NK-92 (cell line): Measurements from ENCODE around the gene STUB1.

Source experiments
- DNase-seq: peaks from one replicate; lab custom pipeline; 2025; ENCODE audit not compliant: unreplicated experiment; lab: John Stamatoyannopoulos, UW

Gene STUB1

DNA sequence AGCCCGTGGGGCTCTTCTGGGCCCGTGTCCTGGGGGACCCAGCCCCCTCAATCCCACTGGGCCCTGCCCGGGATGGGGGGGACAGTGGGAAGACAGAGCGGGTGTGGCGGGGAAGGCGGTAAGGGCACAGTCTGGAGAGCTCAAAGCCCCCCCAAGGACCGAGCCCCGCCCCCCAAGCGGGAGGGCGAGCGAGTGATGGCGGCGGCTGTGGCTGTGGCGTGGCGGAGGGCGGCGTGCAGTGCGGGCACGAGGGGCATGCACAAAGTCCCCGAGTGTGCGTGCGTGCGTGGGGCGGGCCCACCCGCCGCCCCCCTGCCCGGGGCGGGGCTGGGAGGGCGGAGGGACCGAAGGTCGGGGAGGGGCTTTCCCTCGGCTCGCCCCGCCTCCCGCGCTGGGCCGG lies 13.6 kb downstream of the STUB1 start:
- DNase-seq = no peak

DNA sequence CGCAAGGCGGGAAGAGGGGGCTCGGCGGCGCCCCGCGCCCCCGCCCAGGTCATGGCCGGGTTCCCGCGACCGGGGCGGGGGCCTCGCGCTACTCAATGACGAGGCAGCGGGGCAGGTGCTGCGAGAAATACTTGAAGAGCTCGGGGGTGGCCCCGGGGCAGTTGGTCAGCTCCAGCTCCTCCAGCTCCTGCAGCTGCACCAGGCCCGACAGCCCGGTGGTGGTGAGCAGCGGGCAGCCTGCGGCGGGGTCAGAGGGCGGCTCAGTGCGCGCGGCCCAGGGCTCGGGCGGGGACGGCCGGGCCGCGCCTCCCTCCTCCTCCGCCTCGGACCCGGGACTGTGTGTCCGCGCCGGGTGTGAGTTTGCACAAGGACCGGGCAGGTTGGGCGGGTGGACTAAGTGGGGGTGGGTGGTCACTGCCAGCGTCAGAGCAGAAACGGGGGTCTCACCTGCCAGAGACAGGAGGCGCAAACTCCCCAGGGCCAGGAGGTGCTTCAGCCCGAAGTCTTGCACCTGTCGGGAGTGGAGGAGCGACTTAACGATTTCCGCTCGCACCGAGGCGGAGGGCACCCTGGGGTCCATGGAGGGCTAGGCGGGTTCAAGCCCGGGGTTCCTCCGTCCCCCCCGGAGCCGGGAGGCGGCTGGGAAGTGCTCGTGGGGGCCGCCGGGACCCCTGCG lies 14.1 kb downstream of the STUB1 start:
- no peak for DNase-seq

DNA sequence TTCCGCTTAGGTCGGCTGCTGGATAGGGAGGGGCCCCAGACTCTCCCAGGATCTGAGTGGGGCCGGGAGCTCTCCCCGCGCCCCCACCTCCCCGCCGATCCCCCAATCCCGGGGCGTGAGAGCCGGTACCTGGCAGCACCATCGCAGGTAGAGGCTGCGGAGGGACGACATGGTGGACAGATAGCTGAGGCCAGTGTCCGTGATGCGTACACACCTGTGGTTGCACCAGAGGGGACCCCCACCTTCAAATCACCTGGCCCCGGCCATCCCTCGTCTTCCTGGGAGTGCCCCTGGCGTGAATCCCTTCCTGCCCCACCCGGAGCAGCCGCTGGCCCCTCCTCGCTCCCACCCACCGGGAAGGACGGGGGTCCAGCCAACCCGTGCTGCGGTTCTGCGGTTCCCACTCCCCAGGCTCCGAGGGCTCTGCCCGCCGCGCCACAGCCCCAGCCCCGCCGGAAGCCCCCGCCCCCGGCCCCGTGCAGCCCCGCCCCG lies 14.7 kb downstream of the STUB1 start:
- DNase-seq = no peak

DNA sequence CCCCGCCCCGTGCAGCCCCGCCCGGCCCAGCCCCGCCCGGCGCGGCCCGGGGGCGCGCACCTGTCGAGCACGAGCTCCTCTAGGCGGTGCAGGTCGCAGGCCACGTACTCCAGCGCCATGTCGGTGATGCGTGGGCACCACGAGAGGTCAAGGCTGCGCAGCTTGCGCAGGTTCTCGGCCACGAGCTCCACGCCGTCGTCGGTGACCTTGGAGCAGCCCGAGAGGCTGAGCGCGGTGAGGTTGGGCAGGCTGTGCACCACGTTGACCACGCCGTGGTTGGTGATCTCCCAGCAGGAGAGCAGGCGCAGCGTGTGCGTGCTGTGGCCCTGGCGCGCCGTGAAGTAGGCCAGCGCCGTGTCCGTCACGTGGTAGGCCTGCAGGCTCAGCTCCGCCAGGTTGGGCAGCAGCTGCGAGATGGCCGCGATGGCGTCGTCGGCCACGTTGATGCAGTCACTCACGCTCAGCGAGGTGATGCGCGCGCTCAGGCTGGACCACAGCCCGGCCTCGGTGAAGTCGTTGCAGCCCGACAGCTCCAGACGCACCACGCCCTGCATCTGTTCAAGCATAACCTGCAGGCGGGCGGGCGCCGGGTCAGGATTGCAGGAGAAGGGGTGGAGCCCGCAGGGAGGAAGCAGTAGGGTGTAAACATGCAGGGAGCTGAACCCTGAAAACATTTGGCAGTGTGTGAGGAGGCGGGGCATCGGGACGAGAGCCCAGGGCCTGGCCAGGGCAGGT lies 15.3 kb downstream of the STUB1 start:
- no peak for DNase-seq

DNA sequence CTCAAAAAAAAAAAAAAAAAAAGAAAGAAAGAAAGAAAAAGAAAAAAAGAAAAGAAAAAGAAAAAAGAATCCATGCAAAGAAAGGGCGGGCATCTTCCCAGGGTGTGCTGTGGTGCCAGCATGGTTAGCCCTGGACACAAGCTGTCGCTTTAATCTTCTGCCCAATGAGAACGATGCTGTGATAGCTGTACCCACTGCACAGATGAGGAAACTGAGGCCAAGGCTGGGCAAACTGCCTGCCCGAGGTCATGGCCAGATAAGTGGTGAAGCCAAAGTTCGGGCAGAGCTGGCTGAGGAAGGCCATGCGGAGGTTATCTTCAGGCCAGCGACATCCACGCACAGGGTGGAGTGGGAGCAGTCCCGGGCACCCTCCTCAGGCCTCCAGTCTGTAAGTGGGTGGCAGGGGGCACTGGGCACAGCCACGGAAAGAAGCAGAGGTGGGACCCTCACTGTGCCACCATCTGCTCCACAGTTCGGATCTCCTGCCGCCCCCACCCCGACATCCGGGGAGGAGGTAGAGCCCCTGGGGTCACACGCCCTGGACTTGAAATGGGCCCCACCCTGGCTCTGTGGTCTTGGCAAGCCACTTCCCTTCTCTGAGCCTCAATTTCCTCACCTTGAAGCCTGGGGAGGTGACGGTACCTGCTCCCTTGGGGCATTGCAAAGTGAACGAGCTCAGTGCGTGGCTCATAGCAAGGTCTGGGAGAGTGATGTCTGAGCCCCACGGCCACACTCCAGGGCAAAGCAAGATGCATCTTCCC lies 18.9 kb downstream of the STUB1 start:
- no peak for DNase-seq

DNA sequence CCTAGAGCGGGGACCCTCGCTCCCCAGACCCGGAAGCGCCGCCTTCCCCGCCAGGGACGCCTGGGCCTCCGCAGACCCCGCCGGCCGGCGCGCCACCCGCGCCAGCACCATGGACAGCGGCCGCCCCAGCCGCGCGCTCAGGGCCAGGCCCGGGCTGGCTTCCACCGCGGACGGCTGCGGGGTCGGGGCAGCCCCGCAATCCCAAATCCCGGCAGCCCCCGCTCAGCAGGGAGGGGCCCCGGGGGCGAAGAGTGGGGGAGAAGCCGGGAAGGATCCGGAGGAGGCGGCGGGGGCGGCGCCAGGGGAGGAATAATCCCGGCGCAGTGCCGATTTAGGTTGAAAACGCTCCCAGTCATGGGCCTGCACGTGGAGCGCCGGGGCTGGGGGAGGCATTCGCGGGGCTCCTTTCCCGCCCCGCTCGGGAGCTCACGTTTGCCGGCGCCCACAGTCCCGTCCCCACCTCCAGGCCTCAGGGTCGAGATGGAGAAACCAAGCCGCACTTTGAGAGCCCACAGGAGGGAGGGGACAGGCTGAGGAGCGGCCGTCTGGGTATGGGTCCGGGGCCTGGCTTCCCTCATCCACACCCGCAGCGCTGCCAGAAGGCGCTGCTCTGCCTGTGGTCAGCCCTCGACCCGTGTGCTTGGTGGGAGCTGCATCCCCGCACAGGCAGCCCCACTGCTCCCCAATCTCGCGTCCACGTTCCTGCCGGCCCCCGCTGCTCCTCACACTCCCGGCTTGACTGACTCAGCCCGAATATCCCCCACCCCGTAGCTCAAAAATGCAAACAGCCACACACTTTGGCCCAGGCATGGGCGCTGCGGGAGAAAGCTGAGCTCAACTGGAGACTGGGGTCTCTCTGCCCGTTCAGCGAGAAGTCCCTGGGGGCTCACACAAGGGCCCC lies 20.7 kb downstream of the STUB1 start:
- DNase-seq = no peak

DNA sequence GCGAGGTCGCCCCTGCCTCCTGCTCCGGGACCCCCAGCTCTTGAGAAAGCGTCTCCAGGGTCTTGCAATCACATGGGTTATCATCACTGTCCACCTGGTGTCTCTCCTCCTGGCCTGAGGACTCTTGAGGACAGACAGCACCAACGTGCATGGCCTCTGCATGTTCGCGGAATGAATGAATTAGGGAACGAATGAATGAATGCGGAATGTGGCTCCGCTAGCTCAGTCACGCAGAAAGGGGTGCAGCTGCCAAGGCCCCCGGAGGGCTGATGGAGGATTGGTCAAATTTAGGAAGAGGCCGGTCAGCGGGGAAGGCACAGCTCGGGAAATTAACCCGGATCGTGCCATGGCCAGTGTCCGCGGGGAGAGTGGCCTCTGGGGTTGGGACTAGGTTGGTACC lies 22.1 kb downstream of the STUB1 start:
- no peak for DNase-seq

DNA sequence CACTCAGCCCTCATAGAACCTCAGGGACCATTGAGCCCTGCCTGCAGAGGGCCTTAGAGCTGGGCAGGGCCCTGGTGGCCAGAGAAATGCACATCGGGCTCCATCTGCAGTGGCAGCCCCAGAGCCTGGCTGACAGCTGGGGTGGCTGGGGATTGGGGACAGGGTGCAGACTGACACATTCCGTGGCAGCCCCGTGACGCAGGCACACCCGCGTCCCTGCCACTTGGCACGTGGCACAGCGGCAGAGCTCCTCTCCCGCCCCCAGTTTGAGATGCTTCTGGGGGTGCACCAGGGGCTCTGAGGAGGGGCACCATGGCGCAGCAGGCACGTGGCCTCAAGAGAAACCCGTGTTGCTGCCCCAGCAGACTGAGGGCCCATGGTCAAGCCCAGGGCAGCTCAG lies 23.2 kb downstream of the STUB1 start:
- DNase-seq = no peak

DNA sequence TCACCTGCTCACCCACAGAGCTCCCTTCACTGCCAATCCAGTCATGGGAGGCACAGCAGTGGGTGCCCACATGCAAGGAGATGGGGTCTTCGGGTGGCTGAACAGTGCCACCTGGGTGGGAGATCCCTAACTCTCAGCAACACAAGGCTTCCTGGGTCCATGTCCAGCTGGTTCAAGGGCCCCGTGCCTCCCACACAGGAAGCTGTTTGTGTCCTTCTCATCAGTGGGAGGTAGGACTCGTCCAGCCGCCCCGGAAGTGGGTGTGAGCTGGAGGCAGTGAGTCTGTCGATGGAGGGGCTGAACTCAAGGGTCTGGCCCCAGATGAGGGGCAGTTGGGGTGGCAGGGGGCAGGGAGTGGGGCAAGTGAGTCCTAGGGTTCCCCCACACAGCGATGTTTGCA lies 23.8 kb downstream of the STUB1 start:
- no peak for DNase-seq

DNA sequence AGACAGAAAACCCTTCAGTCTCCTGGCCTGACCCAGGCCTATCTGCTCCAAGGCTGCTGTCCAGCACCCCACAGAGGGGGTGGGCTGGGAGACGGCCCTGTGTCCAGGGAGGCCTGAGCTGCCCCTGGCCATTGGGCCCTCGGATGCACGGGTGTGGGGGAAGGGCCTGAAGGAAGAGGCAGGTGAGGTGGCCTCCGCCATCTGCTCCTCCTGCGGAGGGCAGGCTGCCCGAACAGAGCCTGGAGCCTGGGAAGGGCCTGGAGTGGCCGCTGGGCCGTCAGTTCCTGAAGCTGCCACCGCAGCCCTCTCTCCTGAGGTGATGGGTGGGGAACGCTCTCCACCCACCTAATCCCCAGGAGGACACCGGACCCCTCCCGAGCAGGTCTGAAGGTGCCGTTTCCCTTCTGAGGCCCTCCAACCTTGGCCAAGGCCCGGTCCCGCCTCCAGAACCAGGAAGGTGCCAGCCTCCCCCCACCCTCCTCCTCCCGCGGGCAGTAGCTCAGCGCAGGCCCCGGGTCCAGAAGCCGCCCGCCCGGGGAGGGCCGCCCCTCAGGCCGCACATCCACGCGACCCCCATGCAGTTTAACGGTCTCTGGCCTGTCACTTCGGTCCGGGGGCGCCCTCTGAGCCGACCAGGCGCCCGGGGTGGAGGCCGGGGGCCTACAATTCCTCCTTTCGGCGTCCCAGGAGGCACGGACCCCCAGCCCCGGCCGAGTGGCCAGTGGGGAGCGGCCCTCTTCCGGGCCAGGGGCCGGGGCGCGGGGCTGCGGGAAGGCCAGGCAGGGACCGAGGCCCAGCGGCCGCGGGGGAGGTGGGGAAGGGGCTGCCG lies 24.6 kb downstream of the STUB1 start:
- no peak for DNase-seq

DNA sequence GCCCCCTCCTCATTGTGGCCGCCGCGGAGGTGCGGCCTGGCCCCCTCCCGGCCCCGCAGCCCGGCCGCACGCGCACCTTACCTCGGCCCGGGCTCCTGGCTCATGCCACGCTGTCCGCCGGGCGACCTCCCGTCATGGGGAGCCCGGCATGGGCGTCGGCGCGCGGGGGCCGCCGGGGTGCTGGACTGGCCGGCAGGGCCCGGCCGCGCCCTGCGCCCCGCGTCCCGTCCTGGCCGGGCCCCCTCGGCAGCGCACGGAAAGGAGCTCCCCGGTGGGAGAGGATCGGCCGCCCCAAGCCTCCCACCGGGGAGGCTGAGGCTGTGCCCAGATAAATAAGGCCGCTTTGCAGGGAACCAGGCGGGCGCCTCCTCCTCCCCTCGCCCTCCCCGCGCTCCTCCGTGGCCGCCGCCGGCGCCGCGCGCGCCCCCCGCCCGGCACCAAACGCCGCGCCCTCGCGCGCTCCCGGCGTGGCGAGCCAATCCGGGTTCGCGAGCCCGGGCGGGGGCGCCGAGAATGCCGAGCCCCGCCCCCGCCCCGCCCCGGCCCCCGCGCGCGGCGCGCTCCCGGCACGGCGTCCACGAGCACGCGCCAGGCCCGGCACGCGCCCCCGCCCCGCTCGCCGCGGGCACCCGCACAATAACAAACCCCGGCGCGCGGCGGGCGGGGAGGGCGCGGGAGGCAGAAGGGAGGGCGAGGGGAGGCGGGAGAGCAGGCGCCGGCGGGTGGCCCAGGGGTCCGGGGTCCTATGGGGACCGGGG lies 25.4 kb downstream of the STUB1 start, which contains the start of gene FBXL16:
Gene FBXL16, minus strand, starts transcription at position 371 of the 758 bp plus-strand sequence. CDS start 8,396 bp downstream, outside the sequence.
- no peak for DNase-seq

DNA sequence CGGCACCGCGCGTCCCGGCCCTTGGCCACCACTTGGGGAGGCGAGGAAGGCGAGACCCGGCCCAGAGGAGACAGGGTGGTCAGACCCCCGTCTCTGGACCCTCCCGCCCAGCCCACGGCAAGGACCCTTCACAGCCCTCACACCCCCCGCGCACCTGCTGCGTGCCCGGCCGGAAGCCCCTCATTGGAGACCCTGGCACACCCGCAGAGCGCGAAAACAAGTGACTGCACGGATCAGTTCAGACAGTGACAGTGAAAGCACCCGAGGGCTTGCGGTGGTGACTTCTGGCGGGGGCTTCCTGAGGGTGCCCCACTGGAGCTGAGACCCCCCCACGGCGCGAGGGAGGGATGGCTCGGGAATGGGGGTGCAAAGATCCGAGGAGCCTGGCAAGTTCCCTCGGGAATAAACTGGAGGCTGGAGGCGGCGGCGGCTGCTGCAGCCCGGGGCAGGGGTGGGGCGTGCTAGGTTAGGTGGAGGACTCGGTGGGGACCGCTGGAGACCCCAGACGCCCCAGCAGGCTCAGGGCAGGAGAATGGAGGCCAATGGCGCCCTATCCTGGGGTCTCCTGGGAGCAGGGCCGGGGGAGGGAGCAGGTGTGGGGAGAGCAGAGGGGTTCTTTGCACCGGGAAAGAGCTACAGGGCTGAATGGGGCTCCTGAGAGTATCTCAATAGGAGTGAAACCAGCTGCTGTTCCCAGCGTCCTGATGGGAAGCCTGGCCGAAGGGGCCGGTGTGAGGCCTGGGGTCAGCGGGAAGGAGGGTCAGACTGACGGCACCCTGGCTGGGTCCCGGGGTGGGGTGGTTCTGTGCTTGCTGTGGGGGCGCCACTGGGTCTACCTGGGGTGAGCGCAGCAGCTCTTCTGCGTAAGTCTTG lies 26.2 kb downstream of the STUB1 start:
- no peak for DNase-seq

DNA sequence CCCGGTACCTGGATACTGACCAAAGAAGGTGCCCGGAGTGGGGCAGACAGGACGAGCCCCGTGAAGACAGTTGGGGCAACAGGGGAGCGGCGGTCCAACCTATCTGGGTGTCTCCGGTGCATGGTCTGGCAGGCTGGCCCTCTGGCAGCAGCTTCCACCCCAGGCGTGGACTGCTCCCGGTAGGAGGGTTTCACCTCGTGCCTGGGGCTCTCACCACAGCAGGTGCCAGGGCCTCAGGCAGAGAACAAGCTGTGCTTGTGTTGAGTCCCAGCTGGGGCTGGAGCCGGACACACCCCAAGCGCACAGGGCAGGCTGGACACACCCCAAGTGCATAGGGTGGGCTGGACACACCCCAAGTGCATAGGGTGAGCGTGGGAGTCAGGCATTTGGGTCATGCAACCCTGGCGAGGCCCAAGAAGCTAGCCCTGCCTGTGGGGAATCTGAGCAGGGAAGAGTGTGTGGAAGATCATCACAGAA lies 26.9 kb downstream of the STUB1 start:
- no peak for DNase-seq

DNA sequence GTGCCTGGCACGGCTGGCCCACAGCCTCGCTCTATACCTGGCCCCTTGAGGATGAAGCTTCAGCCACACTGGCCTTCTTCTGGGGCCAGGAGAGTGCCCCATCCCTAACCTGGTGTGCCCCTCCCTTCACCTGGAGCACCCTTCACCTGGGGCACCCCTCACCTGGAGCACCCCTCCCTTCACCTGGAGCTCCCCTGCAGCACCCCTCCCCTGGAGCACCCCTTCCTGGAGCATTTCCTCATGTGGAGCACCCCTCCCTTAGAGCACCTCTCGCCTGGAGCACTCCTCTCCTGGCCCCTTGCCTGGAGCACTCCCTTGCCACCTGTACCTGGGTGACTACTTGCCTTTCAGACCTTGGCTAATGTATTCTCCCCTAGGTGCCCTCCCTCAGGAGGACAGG lies 27.8 kb downstream of the STUB1 start:
- no peak for DNase-seq

DNA sequence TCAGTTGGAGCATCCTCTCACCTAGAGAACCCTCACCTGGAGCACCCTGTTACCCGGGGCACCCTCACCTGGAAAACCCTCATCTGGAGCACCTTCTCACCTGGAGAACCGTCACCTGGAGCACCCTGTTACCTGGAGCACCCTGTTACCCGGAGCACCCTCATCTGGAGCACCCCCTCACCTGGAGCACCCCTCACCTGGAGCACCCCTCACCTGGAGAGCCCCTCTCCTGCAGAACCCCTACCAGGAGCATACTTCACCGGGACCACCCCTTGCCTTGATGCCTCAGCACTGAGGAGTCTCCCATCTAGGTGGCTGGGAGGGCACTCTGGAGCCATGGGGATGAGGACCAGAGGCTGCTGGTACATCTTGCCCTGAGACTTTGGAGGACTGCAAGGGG lies 28.7 kb downstream of the STUB1 start:
- DNase-seq = no peak

DNA sequence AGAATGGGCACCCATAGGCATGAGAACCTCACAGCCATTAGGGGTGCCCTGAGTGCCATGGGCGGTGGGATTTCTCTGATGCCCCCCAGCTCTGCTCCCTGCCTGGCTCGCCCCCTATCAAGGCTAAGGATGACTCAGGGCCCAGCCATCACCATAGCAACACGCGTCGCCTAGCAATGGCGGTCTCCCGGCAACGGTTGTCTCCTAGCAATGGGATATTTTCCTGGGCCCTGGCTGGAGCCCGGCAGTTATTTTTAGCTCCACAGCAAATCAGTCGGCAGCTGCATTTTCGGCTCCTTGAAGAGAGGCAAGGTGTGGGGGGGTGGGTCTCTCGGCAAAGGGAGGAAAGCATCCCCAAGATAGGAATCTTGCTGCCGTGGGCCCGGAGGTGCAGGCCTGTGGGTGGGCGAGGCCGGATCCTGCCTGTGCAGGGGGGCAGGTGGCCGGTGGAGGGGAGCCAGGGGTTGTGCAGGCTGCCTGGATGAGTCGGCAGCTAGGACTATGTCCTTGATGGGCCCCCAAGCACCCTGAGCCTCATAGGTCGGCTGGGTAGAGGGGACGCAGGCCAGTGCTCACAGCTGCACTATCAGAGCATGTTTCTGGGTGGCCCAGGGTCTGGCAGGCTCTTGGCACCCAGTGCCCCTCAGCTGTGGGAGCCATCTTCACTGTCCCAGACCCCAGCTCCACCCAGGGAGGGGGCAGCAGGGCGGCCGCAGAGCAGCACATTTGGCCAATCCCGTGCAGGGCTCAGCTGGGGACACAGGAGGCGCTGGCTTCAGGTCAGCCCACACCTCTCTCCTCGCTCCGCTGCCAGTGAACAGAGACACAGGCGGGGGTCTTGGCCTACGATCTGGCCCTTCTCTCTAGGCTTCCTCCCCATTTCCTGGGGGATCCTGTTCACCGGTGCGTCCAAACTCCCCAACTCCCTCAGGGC lies 29.6 kb downstream of the STUB1 start:
- DNase-seq = no peak

DNA sequence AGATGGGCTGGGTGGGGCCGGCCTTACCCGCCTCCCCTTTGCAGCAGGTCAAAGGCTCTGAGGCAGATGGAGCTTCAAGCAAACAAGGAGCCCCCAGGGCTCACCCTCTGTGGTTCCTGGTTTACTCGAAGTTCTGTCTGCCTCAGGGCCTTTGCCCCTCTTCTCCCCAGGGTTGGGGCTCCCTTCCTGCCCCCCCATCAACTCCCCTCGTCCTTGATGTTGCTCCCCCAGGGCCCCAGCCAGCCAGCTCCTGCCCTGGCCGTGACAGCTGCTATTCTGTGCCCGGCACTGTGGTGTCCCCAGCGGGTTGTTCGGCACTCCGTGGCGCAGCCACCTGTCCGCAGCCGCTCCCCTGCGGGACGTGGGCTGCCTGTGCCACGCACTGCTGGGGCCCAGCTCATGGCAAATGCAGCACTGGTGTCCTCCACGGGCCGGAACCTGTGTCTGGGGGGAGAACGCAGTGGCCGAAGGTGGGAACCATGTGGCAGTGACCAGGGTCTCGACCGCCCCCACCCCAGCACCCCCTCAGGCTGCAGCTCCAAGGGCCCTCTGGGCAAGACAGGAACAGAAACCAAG lies 30.4 kb downstream of the STUB1 start:
- DNase-seq = no peak
